ENCODE data around the gene MBTPS1. TPM values are rescaled to one million over a fixed set of nuclear protein-coding genes. Genes with fewer than 3 reads are reported as not detected.

Gene MBTPS1
- total RNA-seq, 4 donors from 2014 or later: 98.4 to 149 (median 121) TPM

GRCh38 chr16:84053237-84053636 is 63.5 kb downstream of the MBTPS1 start:
- Histone ChIP-seq H3K9me3 (no peaks in the 10 kb centered on the region), H3K4me1 (no peaks in the 10 kb centered on the region), H3K27me3 (no peaks in the 10 kb centered on the region), H3K36me3 (peaks cover 0 to 96% (median 26%) of the 10 kb centered on the region in 3 donors), H3K27ac (no peak overlapping the region), H3K4me3 (no peak overlapping the region)
- TF ChIP-seq EP300 (IDR thresholded peaks at IDR 0.05) (no peak), CTCF (IDR thresholded peaks at IDR 0.05) (no peak), POLR2A (IDR thresholded peaks at IDR 0.05) (no peak)
- WGBS, 2 donors: 90 to 93% methylated on average over 13 of the region's 13 CpGs
- no peak for DNase-seq (ENCODE audit: low spot score in 2 of 2)

- Histone ChIP-seq H3K9me3 (no peaks in the 10 kb centered on the region), H3K36me3 (peaks cover 0 to 96% (median 15%) of the 10 kb centered on the region in 3 donors), H3K4me3 (no peak overlapping the region), H3K4me1 (no peaks in the 10 kb centered on the region), H3K27ac (no peak overlapping the region), H3K27me3 (no peaks in the 10 kb centered on the region)
- 83 to 88% methylated on average over 26 to 27 of the region's 27 CpGs for WGBS, 2 donors
- DNase-seq (ENCODE audit: low spot score in 2 of 2): no peak
- TF ChIP-seq EP300 (IDR thresholded peaks at IDR 0.05): no peak
- TF ChIP-seq POLR2A (IDR thresholded peaks at IDR 0.05): no peak
- no peak for TF ChIP-seq CTCF (IDR thresholded peaks at IDR 0.05)
Measured at GRCh38 chr16:84052071-84052622, 64.6 kb downstream of the MBTPS1 start.

GRCh38 chr16:84050316-84050715 is 66.4 kb downstream of the MBTPS1 start:
- H3K27me3 ChIP-seq: no peaks in the 10 kb centered on the region
- no peaks in the 10 kb centered on the region for H3K9me3 ChIP-seq
- no peak overlapping the region for H3K4me3 ChIP-seq
- H3K27ac ChIP-seq: no peak overlapping the region
- peaks cover 0 to 84% (median 14%) of the 10 kb centered on the region in 3 donors for H3K36me3 ChIP-seq
- DNase-seq (ENCODE audit: low spot score in 2 of 2): no peak
- 94 to 96% methylated on average over 9 of the region's 9 CpGs for WGBS, 2 donors
- H3K4me1 ChIP-seq: no peaks in the 10 kb centered on the region
- TF ChIP-seq CTCF (IDR thresholded peaks at IDR 0.05) (no peak), POLR2A (IDR thresholded peaks at IDR 0.05) (no peak), EP300 (IDR thresholded peaks at IDR 0.05) (no peak)

GRCh38 chr16:84049403-84050060 is 67.2 kb downstream of the MBTPS1 start:
- Histone ChIP-seq H3K27me3 (no peaks in the 10 kb centered on the region), H3K9me3 (no peaks in the 10 kb centered on the region), H3K4me1 (no peaks in the 10 kb centered on the region), H3K4me3 (no peak overlapping the region), H3K27ac (no peak overlapping the region), H3K36me3 (peaks cover 0 to 76% (median 13%) of the 10 kb centered on the region in 3 donors)
- WGBS, 2 donors: 77 to 79% methylated on average over 11 to 13 of the region's 13 CpGs
- TF ChIP-seq POLR2A (IDR thresholded peaks at IDR 0.05) (no peak), CTCF (IDR thresholded peaks at IDR 0.05) (no peak), EP300 (IDR thresholded peaks at IDR 0.05) (no peak)
- DNase-seq (ENCODE audit: low spot score in 2 of 2): no peak

- no peak for DNase-seq (ENCODE audit: low spot score in 2 of 2)
- WGBS, 2 donors: 92 to 95% methylated on average over 13 of the region's 13 CpGs
- no peaks in the 10 kb centered on the region for H3K9me3 ChIP-seq
- TF ChIP-seq POLR2A (IDR thresholded peaks at IDR 0.05) (no peak), CTCF (IDR thresholded peaks at IDR 0.05) (no peak), EP300 (IDR thresholded peaks at IDR 0.05) (no peak)
- H3K4me1 ChIP-seq: no peaks in the 10 kb centered on the region
- peaks cover 0 to 69% (median 7%) of the 10 kb centered on the region in 3 donors for H3K36me3 ChIP-seq
- H3K27me3 ChIP-seq: peaks cover 0 to under 1% of the 10 kb centered on the region in 2 donors
- H3K27ac ChIP-seq: no peak overlapping the region
- no peak overlapping the region for H3K4me3 ChIP-seq
Measured at GRCh38 chr16:84048871-84049270, 67.9 kb downstream of the MBTPS1 start.
